ENCODE measurements around the gene PROCR.

The PROCR gene

DNA sequence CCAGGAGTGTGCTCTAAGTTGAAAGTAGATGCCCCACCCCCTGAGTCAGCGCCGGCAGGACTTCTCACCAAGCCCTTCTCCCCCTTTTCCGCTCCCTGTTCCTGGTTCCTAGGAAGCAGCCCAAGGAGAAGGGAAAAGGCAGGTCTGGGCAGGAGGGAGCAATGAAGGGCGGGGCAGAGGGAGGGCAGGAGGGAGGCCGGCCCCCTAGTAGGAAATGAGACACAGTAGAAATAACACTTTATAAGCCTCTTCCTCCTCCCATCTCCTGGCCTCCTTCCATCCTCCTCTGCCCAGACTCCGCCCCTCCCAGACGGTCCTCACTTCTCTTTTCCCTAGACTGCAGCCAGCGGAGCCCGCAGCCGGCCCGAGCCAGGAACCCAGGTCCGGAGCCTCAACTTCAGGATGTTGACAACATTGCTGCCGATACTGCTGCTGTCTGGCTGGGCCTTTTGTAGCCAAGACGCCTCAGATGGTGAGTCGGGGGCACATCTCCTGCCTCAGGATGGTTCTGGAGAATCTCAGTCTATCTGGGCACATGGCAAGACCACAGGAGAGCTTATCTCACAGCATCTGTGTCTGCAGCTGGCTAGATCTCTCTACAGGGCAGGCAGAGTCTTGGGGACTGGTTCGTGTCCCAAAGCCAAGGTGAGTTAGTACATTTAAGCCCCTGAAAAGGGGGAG, at the start of gene PROCR:
TSS of gene PROCR (plus strand) at position 320 of the 681 bp plus-strand sequence. CDS start at position 403, 83 bp downstream.
- H3K36me3 ChIP-seq (ENCODE audit: control insufficient read depth, insufficient read depth, low read length): no peaks in the 10 kb centered on the region
- H3K9ac ChIP-seq (ENCODE audit: low read depth, low read length): peak within 1 kb of the TSS; percentile 76
- H3K9me3 ChIP-seq (ENCODE audit: control insufficient read depth, insufficient read depth, low read length): no peaks in the 10 kb centered on the region
- H3K4me3 ChIP-seq (ENCODE audit: low read depth, low read length): peak within 1 kb of the TSS; percentile 73
- H3K27me3 ChIP-seq (ENCODE audit: control insufficient read depth, insufficient read depth, low read length): peaks cover 10% of the 10 kb centered on the region
- peaks cover 17% of the 10 kb centered on the region for H3K4me1 ChIP-seq (ENCODE audit: control insufficient read depth, insufficient read depth, low read length)

DNA sequence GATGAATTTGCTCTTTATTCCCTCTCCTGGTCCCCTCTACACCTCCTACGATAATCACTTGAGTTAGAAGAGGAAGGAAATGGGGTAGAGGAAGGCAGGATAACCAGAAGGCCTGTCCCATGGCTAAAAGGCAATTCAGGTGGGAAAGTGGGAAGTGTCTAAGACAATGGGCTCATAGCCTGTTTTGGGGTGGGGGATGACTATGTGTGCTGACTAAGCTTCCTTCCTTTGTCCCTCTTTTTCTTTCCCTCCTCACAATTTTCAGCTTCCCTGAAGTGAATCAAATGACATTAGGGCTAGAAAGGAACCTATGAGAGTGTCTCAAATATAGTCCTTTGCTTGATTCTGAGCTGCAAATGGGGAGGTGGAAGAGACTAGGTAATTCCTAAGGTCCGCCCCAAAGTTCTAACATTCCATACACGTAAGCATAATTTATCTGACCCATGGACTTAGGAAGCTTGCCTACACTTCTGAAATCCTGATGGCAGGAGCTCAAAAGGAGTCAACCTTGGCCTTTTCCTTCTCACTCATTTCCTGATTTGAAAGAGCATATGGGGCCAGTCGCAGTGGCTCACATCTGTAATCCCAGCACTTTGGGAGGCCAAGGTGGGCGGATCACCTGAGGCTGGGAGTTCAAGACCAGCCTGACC, 49.0 kb upstream of the PROCR start:
- H3K9me3 ChIP-seq (ENCODE audit: control insufficient read depth, insufficient read depth, low read length): no peaks in the 10 kb centered on the region
- no peak overlapping the region for H3K4me3 ChIP-seq (ENCODE audit: low read depth, low read length)
- no peaks in the 10 kb centered on the region for H3K4me1 ChIP-seq (ENCODE audit: control insufficient read depth, insufficient read depth, low read length)
- H3K36me3 ChIP-seq (ENCODE audit: control insufficient read depth, insufficient read depth, low read length): peaks cover 28% of the 10 kb centered on the region
- H3K27me3 ChIP-seq (ENCODE audit: control insufficient read depth, insufficient read depth, low read length): no peaks in the 10 kb centered on the region
- H3K9ac ChIP-seq (ENCODE audit: low read depth, low read length): no peak overlapping the region

DNA sequence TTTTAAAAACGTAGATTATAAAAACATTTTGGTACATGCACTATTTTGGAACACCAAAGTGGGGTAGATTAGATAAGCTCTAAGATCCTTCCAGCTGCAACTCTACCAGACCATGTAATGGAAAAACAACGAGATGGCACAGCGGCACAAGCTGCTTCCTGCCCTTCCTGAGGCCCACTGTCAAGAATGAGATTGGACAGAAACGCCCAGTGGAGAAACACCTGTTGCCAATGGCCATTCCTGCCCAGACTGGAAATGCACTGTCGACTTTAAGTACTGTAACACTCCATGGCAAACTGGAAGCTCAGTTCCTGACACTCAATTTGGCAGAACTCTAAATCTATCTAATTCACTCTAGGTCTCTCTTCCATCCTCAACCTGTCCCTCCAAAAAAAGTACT, 46.1 kb upstream of the PROCR start:
- Histone ChIP-seq H3K9ac (ENCODE audit: low read depth, low read length) (no peak overlapping the region), H3K9me3 (ENCODE audit: control insufficient read depth, insufficient read depth, low read length) (no peaks in the 10 kb centered on the region), H3K27me3 (ENCODE audit: control insufficient read depth, insufficient read depth, low read length) (no peaks in the 10 kb centered on the region), H3K4me1 (ENCODE audit: control insufficient read depth, insufficient read depth, low read length) (no peaks in the 10 kb centered on the region), H3K4me3 (ENCODE audit: low read depth, low read length) (no peak overlapping the region), H3K36me3 (ENCODE audit: control insufficient read depth, insufficient read depth, low read length) (peaks cover 21% of the 10 kb centered on the region)

DNA sequence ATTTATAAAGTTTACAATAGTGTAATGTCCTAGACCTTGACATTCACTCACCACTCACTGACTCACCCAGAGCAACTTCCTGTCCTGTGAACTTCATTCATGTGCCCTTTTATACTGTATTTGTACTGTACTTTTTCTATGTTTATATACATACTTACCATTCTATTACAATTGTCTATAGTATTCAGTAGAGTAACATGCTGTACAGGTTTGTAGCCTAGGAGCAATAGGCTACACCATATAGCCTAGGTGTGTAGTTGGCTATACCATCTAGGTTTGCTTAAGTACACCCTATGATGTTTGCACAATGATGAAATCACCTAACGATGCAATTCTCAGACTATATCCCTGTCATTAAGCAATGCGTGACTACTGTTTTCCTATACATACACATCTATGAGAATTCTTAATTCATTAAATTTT, 42.2 kb upstream of the PROCR start:
- no peak overlapping the region for H3K9ac ChIP-seq (ENCODE audit: low read depth, low read length)
- H3K9me3 ChIP-seq (ENCODE audit: control insufficient read depth, insufficient read depth, low read length): no peaks in the 10 kb centered on the region
- no peaks in the 10 kb centered on the region for H3K4me1 ChIP-seq (ENCODE audit: control insufficient read depth, insufficient read depth, low read length)
- no peaks in the 10 kb centered on the region for H3K27me3 ChIP-seq (ENCODE audit: control insufficient read depth, insufficient read depth, low read length)
- peaks cover 20% of the 10 kb centered on the region for H3K36me3 ChIP-seq (ENCODE audit: control insufficient read depth, insufficient read depth, low read length)
- H3K4me3 ChIP-seq (ENCODE audit: low read depth, low read length): no peak overlapping the region

DNA sequence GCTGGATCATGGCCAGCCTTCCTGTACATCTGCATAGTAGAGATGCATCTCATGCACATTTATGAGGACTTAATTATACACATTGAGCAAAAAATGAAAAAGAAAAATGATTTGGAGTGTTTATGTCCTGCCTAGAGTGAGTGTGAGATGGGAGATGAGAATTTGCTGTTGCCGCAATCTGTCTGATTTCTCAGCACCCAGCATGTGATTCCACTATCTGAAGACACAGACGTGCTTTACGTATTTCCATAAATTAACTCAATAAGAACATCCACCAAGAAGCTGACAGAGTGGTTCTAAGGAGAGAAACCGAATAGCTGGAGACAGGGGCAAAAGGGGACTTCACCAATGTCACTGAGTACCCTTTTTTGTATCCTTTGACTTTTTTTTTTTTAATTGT, 39.9 kb upstream of the PROCR start:
- H3K9me3 ChIP-seq (ENCODE audit: control insufficient read depth, insufficient read depth, low read length): no peaks in the 10 kb centered on the region
- H3K4me3 ChIP-seq (ENCODE audit: low read depth, low read length): no peak overlapping the region
- no peaks in the 10 kb centered on the region for H3K27me3 ChIP-seq (ENCODE audit: control insufficient read depth, insufficient read depth, low read length)
- H3K36me3 ChIP-seq (ENCODE audit: control insufficient read depth, insufficient read depth, low read length): peaks cover 25% of the 10 kb centered on the region
- no peak overlapping the region for H3K9ac ChIP-seq (ENCODE audit: low read depth, low read length)
- no peaks in the 10 kb centered on the region for H3K4me1 ChIP-seq (ENCODE audit: control insufficient read depth, insufficient read depth, low read length)

DNA sequence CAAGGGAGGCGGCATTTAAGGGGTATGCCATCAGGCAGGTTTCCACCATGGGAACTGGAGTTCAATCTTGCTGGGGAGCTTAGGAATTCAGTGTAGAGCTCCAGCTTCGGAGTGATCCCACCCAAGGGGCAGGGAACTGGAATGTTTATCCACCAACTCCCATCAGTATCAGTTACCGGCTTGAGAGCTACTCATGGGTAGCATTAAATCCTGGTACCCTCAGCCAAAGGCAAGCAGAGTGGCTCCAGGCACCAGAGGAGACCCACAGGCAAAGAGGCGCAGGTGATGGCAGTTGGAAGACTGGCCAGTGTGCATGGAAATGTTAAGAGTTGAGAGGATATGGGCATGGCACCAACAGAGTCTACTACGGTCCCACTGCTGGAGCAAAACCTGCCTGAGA, 38.8 kb upstream of the PROCR start:
- Histone ChIP-seq H3K9ac (ENCODE audit: low read depth, low read length) (no peak overlapping the region), H3K36me3 (ENCODE audit: control insufficient read depth, insufficient read depth, low read length) (peaks cover 29% of the 10 kb centered on the region), H3K4me3 (ENCODE audit: low read depth, low read length) (no peak overlapping the region), H3K4me1 (ENCODE audit: control insufficient read depth, insufficient read depth, low read length) (no peaks in the 10 kb centered on the region), H3K9me3 (ENCODE audit: control insufficient read depth, insufficient read depth, low read length) (no peaks in the 10 kb centered on the region), H3K27me3 (ENCODE audit: control insufficient read depth, insufficient read depth, low read length) (no peaks in the 10 kb centered on the region)

DNA sequence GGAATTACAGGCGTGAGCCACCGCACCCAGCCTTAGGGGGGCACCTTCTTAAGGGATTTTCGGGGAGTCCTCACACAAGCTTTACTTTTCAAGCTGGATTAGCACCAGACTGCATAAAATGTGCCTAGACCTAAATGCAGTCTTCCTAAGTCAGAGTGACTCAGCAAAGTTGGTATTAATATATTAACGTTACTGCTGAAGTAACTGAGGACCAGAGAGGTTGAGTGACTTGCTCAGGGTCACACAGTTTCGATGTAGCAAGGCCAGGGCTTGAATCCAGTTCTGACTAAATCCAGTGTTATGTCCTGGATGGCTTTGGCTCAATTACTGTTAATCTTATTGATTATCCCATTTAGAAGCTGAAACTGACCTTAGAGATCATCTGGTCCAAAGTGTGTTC, 38.1 kb upstream of the PROCR start:
- Histone ChIP-seq H3K4me3 (ENCODE audit: low read depth, low read length) (no peak overlapping the region), H3K9me3 (ENCODE audit: control insufficient read depth, insufficient read depth, low read length) (no peaks in the 10 kb centered on the region), H3K27me3 (ENCODE audit: control insufficient read depth, insufficient read depth, low read length) (no peaks in the 10 kb centered on the region), H3K9ac (ENCODE audit: low read depth, low read length) (no peak overlapping the region), H3K36me3 (ENCODE audit: control insufficient read depth, insufficient read depth, low read length) (peaks cover 32% of the 10 kb centered on the region), H3K4me1 (ENCODE audit: control insufficient read depth, insufficient read depth, low read length) (no peaks in the 10 kb centered on the region)

DNA sequence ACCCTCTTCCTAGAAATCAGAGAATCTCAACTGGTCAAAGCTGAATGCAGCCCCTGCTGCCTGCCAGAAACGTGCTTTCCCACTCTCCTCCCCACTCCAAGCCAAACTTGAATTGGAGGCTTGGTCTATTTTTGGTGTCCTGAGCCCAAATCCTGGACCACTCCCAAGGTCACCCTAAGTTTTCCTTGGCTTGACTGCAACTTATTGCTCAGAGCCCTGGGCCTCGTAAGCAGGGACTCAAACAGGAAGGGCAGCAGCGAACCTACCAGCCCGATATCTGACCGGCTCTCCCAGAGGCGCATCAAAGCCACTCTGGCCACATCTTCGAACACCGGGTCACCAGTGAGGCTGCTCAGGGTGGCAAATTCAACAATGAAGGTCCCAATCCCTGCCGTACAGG, 37.4 kb upstream of the PROCR start:
- H3K9me3 ChIP-seq (ENCODE audit: control insufficient read depth, insufficient read depth, low read length): no peaks in the 10 kb centered on the region
- no peak overlapping the region for H3K9ac ChIP-seq (ENCODE audit: low read depth, low read length)
- no peaks in the 10 kb centered on the region for H3K27me3 ChIP-seq (ENCODE audit: control insufficient read depth, insufficient read depth, low read length)
- H3K36me3 ChIP-seq (ENCODE audit: control insufficient read depth, insufficient read depth, low read length): peaks cover 32% of the 10 kb centered on the region
- H3K4me1 ChIP-seq (ENCODE audit: control insufficient read depth, insufficient read depth, low read length): no peaks in the 10 kb centered on the region
- H3K4me3 ChIP-seq (ENCODE audit: low read depth, low read length): no peak overlapping the region

DNA sequence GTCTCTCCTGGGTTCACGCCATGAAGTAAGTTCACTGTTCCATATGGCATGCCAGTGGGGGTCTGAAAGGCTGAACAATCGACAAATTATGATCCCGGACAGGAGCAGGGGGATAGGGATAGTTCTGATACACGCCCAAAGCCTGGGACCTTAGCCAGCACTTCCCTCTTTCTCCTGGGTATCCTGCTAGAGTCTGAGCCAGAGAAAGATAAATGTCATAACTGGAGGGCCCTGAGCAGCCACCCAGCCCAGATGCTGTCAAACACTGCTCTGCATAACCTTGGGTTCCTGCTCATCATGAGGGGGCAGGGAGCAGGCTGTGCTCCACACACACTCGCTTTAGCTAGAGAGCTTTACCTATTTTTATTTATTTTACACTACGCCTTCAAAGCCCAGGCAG, 37.0 kb upstream of the PROCR start:
- Histone ChIP-seq H3K4me3 (ENCODE audit: low read depth, low read length) (no peak overlapping the region), H3K4me1 (ENCODE audit: control insufficient read depth, insufficient read depth, low read length) (no peaks in the 10 kb centered on the region), H3K9me3 (ENCODE audit: control insufficient read depth, insufficient read depth, low read length) (no peaks in the 10 kb centered on the region), H3K9ac (ENCODE audit: low read depth, low read length) (no peak overlapping the region), H3K36me3 (ENCODE audit: control insufficient read depth, insufficient read depth, low read length) (peaks cover 32% of the 10 kb centered on the region), H3K27me3 (ENCODE audit: control insufficient read depth, insufficient read depth, low read length) (no peaks in the 10 kb centered on the region)

DNA sequence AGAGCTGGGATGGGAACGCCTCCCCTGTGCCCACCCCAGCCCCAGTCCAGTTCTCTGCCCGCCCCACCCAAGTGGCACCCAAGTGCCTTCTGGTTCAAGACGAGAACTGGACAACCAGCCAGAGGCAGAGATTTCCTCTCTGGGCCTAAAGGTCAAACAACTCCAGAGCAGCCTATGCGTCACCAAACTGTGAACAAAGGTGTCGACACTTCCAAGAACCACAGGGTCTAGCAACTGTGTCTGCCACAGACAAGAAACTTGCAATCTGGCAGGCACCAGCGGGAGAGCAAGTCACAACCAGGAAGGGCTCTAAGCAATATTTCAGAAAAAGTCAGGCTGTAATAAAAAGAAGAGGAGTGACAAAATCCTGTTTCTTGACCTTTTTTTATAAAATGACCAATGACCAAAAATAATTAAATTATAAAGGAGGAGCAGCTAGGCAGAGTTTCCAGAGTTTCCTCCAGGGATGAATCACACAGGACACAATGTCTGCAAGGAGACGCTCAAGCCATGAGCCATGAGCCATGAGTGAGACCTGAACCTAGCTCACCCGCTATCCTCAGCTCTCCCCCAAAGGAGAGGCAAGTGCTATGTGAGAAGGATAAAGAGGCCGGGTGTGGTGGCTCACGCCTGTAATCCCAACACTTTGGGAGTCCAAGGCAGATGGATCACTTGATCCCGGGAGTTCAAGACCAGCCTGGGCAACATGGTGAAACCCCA, 35.8 kb upstream of the PROCR start:
- H3K4me1 ChIP-seq (ENCODE audit: control insufficient read depth, insufficient read depth, low read length): no peaks in the 10 kb centered on the region
- no peak overlapping the region for H3K9ac ChIP-seq (ENCODE audit: low read depth, low read length)
- H3K4me3 ChIP-seq (ENCODE audit: low read depth, low read length): no peak overlapping the region
- H3K27me3 ChIP-seq (ENCODE audit: control insufficient read depth, insufficient read depth, low read length): no peaks in the 10 kb centered on the region
- no peaks in the 10 kb centered on the region for H3K9me3 ChIP-seq (ENCODE audit: control insufficient read depth, insufficient read depth, low read length)
- H3K36me3 ChIP-seq (ENCODE audit: control insufficient read depth, insufficient read depth, low read length): peaks cover 32% of the 10 kb centered on the region

DNA sequence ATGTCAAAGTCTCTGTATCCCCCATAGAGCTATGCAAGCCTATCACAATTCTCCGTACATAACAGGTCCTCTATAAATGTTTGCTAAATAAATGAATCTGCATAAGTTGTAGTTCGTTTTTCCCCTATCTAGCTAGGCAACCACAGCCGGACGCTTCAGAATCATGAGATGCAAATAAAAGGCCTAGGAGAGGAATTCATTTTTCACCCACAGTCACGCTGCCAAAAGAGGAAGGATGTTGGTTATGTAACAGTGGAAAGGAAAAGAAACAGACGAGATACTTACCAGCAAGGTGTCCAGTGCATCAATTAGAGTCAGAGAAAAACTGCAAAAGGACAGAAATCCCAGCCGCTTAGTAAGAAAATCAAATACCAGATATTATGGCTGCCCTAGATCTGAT, 27.2 kb upstream of the PROCR start:
- no peak overlapping the region for H3K4me3 ChIP-seq (ENCODE audit: low read depth, low read length)
- no peak overlapping the region for H3K9ac ChIP-seq (ENCODE audit: low read depth, low read length)
- H3K27me3 ChIP-seq (ENCODE audit: control insufficient read depth, insufficient read depth, low read length): no peaks in the 10 kb centered on the region

DNA sequence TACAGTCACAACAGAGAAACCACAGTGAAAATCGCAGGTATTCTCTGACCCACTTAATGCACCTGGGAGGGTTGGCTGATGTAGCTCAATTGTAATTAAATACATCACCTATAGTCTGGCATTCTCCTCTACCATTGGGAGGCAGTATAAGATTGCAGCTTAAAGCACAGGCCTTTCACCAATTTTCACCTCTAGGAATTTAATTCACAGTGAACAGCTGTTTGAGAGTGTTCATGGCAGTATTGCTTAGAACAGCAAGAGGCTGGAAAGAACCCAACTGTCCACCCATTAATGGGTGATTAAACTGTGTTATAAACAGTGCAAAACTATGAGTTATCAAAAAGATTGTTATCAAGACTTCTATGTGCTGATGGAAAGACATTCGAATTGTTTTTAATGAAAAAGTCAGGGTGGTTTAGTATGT, 26.7 kb upstream of the PROCR start:
- H3K9me3 ChIP-seq (ENCODE audit: control insufficient read depth, insufficient read depth, low read length): no peaks in the 10 kb centered on the region
- H3K4me3 ChIP-seq (ENCODE audit: low read depth, low read length): no peak overlapping the region
- no peaks in the 10 kb centered on the region for H3K27me3 ChIP-seq (ENCODE audit: control insufficient read depth, insufficient read depth, low read length)
- no peak overlapping the region for H3K9ac ChIP-seq (ENCODE audit: low read depth, low read length)
- peaks cover 6% of the 10 kb centered on the region for H3K36me3 ChIP-seq (ENCODE audit: control insufficient read depth, insufficient read depth, low read length)
- peaks cover 4% of the 10 kb centered on the region for H3K4me1 ChIP-seq (ENCODE audit: control insufficient read depth, insufficient read depth, low read length)

More for the DNA sequence above, 27.2 kb upstream of the PROCR start:
- no peaks in the 10 kb centered on the region for H3K9me3 ChIP-seq (ENCODE audit: control insufficient read depth, insufficient read depth, low read length)
- H3K36me3 ChIP-seq (ENCODE audit: control insufficient read depth, insufficient read depth, low read length): peaks cover 6% of the 10 kb centered on the region
- H3K4me1 ChIP-seq (ENCODE audit: control insufficient read depth, insufficient read depth, low read length): peaks cover 4% of the 10 kb centered on the region
